GM10266 (cell line): Measurements from ENCODE around the gene ACAA1.

Experiments
- DNase-seq: peaks from one replicate; pipeline ENCODE4 v3.0.0; 2012; ENCODE audit errors: extremely low spot score
- TF ChIP-seq, protein P1 (sequence below): IDR thresholded peaks from 2 replicates; pipeline ENCODE4 v1.5.1; 2012; ENCODE audit warnings: mild to moderate bottlenecking, low read depth; ENCODE audit not compliant: control insufficient read depth, insufficient read depth; ENCODE audit errors: missing control alignments

Gene ACAA1

GRCh38 chr3:38119821-38120692 is 16.9 kb downstream of the ACAA1 start:
- TF ChIP-seq, protein P1, sequence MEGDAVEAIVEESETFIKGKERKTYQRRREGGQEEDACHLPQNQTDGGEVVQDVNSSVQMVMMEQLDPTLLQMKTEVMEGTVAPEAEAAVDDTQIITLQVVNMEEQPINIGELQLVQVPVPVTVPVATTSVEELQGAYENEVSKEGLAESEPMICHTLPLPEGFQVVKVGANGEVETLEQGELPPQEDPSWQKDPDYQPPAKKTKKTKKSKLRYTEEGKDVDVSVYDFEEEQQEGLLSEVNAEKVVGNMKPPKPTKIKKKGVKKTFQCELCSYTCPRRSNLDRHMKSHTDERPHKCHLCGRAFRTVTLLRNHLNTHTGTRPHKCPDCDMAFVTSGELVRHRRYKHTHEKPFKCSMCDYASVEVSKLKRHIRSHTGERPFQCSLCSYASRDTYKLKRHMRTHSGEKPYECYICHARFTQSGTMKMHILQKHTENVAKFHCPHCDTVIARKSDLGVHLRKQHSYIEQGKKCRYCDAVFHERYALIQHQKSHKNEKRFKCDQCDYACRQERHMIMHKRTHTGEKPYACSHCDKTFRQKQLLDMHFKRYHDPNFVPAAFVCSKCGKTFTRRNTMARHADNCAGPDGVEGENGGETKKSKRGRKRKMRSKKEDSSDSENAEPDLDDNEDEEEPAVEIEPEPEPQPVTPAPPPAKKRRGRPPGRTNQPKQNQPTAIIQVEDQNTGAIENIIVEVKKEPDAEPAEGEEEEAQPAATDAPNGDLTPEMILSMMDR = no peak
- DNase-seq = no peak

GRCh38 chr3:38119248-38119544 is 17.7 kb downstream of the ACAA1 start:
- DNase-seq = no peak
- TF ChIP-seq, protein P1 = no peak

DNA sequence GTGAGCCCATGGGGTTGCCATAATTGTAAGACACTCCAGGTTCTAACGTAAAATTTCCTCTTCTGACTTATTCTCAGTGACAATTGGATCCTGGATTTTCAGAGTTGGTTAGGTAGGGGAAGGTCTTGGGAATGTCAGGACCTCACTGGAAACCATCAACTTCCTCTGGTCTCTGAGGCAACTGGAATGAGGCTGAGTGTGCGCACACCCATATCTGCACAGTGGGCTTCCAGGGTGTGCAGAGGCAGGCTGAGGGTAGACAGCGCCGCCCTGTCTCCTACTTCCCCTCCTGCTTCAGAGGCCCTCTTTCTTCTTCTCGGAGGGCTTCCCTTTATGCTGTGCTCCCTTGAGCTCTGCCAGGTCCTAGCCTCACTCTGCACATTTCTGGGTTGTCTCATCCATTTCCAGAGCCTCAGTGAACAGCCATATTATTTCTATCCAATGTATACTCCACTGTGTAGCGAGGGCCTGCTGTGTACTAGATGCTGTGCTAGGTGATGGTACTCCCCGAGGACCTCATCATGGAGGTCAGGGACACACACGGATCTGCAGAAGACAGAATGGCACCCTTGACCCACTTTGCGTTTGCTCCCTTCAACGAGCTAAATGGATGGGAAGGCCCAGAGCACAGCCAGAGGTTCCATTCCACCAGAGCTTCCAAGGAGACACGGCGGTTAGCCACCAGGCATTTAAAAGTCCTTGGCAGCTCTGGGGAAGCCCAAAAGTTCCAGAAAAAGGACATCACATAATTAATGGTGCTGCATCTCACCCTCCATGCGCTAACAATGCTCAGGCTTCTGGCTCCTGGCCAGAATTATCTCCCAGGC is 18.3 kb downstream of the ACAA1 start:
- TF ChIP-seq, protein P1 = no peak

GRCh38 chr3:38117748-38118420 is 19.0 kb downstream of the ACAA1 start:
- TF ChIP-seq, protein P1 = peak; percentile 77

More for the DNA sequence above, 18.3 kb downstream of the ACAA1 start:
- DNase-seq = no peak

GRCh38 chr3:38117163-38117716 is 19.7 kb downstream of the ACAA1 start:
- DNase-seq = no peak
- TF ChIP-seq, protein P1 = no peak

More at GRCh38 chr3:38117748-38118420, 19.0 kb downstream of the ACAA1 start:
- DNase-seq = peak; percentile 74

- DNase-seq = no peak
- TF ChIP-seq, protein P1 = no peak
Measured at GRCh38 chr3:38116471-38117162, 20.3 kb downstream of the ACAA1 start.
